ENCODE results near the gene PRKN.

The PRKN gene

DNA sequence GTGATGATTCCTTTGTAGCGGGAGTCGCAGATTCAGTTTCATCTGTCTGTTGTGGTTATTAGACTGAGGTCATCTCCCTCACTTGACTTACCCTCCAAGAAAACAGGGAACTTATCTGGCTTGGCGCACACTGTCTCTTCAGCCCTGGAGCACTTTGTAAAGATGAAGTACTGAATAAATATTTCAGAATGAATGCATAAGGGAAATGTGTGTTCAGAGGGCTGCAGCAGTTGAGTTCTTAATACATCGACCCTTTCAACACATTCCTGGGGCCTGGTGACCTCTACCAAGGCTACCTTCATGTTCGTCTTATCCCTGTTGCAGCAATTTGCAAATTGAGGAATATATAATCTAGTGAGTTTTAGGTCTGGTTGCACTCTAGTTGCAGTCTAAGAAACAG lies 801.2 kb downstream of the PRKN start:
- no peak overlapping the region for H3K4me2 ChIP-seq
- TF ChIP-seq Cebpa-rat (IDR thresholded peaks at IDR 0.05): no peak
- no peaks in the 10 kb centered on the region for H3K36me3 ChIP-seq
- H3K4me1 ChIP-seq: peaks cover 0 to 14% (median 0%) of the 10 kb centered on the region in 10 experiments; a peak in 4 of 20 replicates
- no peaks in the 10 kb centered on the region; a peak in 1 of 22 replicates for H3K9me3 ChIP-seq (replicated peaks in 1 of 11)
- no peaks in the 10 kb centered on the region for H3K27me3 ChIP-seq
- H3K4me3 ChIP-seq: no peak overlapping the region
- H3K9ac ChIP-seq: no peak overlapping the region
- no peaks in the 10 kb centered on the region for H4K20me1 ChIP-seq
- H3K27ac ChIP-seq: no peak overlapping the region

DNA sequence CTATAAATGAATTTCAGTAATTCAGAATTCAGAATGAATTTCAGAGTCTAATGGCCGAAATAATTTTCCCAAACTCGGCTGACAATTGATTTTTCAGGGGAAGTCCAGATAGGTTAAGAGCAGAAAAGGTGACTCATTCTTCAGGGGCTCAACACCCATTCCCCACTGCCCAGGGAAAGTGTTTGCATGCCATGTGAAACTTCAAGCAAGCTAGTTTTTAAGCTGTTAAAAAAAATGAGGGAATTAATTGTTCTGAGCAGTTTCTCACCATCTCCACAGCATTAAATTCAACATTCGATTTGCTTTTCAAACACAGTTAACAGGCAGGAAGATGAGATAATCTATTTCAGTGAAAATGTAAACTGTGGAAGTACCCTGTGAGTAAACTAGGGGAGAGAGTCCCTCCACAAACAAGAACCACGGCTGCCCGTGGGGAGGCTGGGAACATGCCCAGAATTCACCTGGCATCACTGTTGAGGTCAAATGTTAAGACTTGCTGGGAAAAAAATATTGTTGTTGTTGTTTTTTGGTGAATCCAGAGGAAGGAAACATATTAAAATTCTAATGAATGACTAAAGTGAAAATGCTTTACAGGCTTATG lies 803.0 kb downstream of the PRKN start:
- Histone ChIP-seq H3K27ac (no peak overlapping the region), H3K4me2 (no peak overlapping the region), H3K27me3 (no peaks in the 10 kb centered on the region), H3K4me1 (peaks cover 0 to 14% (median 0%) of the 10 kb centered on the region in 10 experiments; a peak in 4 of 20 replicates), H3K36me3 (no peaks in the 10 kb centered on the region), H3K9me3 (replicated peaks in 1 of 11) (no peaks in the 10 kb centered on the region; a peak in 1 of 22 replicates), H4K20me1 (no peaks in the 10 kb centered on the region), H3K4me3 (no peak overlapping the region), H3K9ac (no peak overlapping the region)
- TF ChIP-seq Cebpa-rat (IDR thresholded peaks at IDR 0.05): no peak

DNA sequence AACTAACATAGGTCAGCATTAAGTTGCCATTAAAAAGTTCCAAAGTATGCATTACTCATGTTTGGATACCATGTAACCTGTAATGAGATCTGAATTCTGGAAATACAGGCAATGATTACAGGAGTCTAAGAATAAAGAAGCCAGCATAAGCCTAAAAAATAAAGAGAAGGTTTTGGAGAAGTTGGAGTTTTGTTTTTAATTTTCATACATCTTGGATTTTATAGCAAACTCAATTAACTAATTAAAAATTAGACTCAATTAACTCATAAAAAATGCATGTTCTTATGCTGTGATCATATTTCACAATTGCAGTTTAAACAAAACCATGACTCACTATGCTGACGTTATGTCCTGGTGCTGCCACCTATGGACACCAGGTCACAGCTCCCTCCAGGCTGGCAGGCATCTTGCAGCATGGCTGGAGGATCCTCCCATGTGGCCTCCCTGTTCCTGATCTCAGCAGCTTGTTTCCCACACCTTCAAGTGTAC lies 804.9 kb downstream of the PRKN start:
- Histone ChIP-seq H3K27ac (no peak overlapping the region), H3K9ac (no peak overlapping the region), H3K4me2 (no peak overlapping the region), H3K27me3 (no peaks in the 10 kb centered on the region), H4K20me1 (no peaks in the 10 kb centered on the region), H3K36me3 (no peaks in the 10 kb centered on the region), H3K4me3 (no peak overlapping the region), H3K4me1 (peaks cover 0 to 14% (median 0%) of the 10 kb centered on the region in 10 experiments; a peak in 4 of 20 replicates), H3K9me3 (replicated peaks in 1 of 11) (no peaks in the 10 kb centered on the region)
- no peak for TF ChIP-seq Cebpa-rat (IDR thresholded peaks at IDR 0.05)

DNA sequence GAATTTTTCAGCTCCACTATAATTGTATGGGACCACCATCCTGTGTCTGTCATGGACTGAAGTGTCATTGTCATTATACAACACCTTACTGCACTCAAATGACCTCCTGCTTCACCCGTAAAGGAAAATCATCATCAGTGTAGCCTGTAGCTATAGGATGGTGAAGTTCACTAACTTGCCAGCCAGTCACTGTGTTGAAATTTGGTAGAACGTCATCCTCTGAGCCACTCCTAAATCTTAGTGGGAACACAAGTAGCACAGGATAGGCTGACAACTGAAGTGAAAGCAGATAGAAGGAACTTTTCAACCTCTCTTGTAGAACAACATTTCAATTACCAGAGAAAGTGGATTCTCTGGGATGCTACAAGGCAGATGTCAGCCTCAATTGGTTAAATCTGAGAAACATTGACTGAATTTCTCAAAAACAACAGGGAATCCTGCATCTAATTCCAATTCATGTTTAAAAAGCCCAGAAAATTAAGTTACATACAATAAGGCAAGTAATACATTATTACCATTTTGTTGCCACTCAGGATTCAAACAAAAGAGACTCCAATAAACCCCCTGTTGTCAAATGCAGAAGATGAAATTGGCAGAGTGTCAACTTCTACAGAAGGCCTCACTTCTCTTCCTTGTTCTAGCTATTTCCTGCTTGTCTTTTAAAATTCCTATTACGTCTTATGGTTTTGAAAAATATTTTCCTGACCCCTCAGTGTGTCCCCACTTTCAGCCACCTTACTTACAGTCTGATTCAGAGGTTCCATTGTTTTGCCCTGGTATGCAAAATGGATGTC lies 805.8 kb downstream of the PRKN start:
- no peak for TF ChIP-seq Cebpa-rat (IDR thresholded peaks at IDR 0.05)
- H3K27ac ChIP-seq: no peak overlapping the region

DNA sequence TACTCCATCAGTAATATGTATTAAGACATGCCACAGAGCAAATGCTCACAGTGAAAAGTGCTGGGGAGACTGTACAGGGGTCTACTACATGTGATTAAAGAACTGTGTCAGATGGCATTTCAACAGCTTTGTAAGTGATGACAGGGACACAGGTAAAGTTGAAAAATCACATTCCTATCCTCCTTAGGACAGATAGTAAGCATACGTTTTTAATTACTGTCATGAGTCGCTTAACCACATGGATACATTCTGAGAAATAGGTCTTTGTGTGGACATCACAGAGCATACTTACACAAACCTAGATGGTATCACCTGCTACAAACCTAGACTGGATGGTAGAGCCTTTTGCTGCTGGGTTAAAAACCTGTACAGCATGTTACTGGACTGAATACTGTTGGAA lies 807.9 kb downstream of the PRKN start:
- H3K4me3 ChIP-seq: no peak overlapping the region
- H3K36me3 ChIP-seq: no peaks in the 10 kb centered on the region
- H3K27ac ChIP-seq: no peak overlapping the region
- peaks cover 0 to 14% (median 0%) of the 10 kb centered on the region in 10 experiments; a peak in 4 of 20 replicates for H3K4me1 ChIP-seq
- H3K27me3 ChIP-seq: no peaks in the 10 kb centered on the region
- no peaks in the 10 kb centered on the region for H4K20me1 ChIP-seq
- H3K9me3 ChIP-seq (replicated peaks in 1 of 11): peaks cover 0 to 4% (median 0%) of the 10 kb centered on the region in 11 experiments; a peak in 1 of 22 replicates
- no peak overlapping the region for H3K9ac ChIP-seq
- H3K4me2 ChIP-seq: no peak overlapping the region
- no peak for TF ChIP-seq Cebpa-rat (IDR thresholded peaks at IDR 0.05)

More for the DNA sequence above, 805.8 kb downstream of the PRKN start:
- peaks cover 0 to 2% (median 0%) of the 10 kb centered on the region in 11 experiments; a peak in 1 of 22 replicates for H3K9me3 ChIP-seq (replicated peaks in 1 of 11)
- no peak overlapping the region for H3K4me3 ChIP-seq
- H3K27me3 ChIP-seq: no peaks in the 10 kb centered on the region
- H4K20me1 ChIP-seq: no peaks in the 10 kb centered on the region
- H3K4me1 ChIP-seq: peaks cover 0 to 14% (median 0%) of the 10 kb centered on the region in 10 experiments; a peak in 4 of 20 replicates
- H3K9ac ChIP-seq: no peak overlapping the region
- H3K4me2 ChIP-seq: no peak overlapping the region
- H3K36me3 ChIP-seq: no peaks in the 10 kb centered on the region

DNA sequence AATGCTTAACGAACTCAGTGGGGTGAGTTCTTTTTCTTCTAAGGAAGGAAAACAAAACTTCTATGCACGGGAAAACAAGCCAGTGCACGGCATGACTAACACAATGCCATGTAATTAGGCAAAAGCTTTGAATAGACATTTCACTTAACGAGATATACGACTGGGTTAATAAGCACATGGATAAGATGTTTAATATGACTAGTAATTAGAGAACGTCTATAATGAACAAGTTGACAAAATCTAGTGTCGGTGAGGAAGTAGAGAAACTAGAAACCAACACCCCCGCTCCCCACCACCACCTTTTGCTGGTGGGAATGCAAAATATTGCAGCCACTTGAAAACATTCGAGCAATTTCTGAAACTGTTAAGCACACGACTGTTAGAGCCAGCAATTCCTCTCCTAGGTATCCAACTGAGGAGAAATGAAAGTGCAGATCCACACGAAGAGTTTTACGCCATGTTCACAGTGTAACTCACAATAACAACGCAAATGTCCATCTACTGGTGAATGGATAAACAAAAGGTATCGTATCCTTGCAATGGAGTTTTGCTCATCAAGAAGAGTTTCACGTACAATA lies 808.8 kb downstream of the PRKN start:
- no peak overlapping the region for H3K4me2 ChIP-seq
- H3K27ac ChIP-seq: no peak overlapping the region
- no peak for TF ChIP-seq Cebpa-rat (IDR thresholded peaks at IDR 0.05)

DNA sequence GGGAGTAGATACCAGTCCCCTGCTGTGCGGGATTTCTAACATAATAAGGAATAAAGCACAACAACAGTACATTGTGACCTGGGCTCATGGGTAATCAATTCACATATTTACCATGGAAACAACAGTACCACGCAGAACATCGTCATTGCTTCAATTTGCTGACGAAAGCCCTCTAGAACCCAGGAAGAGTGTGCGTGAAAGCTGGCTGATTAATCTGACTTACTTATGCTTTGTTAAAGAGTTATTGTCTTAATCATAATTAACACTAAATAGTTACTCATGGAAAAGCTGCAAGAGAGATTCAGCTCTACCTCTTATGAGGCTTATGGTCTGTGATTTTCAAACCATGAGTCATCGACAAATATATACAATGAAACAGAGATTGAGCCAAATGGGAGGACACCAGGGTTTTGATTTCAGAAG lies 809.4 kb downstream of the PRKN start:
- Histone ChIP-seq H3K9me3 (replicated peaks in 1 of 11) (peaks cover 0 to 4% (median 0%) of the 10 kb centered on the region in 11 experiments; a peak in 1 of 22 replicates), H4K20me1 (no peaks in the 10 kb centered on the region), H3K4me2 (no peak overlapping the region), H3K27ac (no peak overlapping the region), H3K4me3 (no peak overlapping the region), H3K9ac (no peak overlapping the region), H3K4me1 (peaks cover 0 to 14% (median 0%) of the 10 kb centered on the region in 10 experiments; a peak in 4 of 20 replicates), H3K36me3 (no peaks in the 10 kb centered on the region), H3K27me3 (no peaks in the 10 kb centered on the region)
- TF ChIP-seq Cebpa-rat (IDR thresholded peaks at IDR 0.05): no peak

More for the DNA sequence above, 808.8 kb downstream of the PRKN start:
- Histone ChIP-seq H3K27me3 (no peaks in the 10 kb centered on the region), H3K9me3 (replicated peaks in 1 of 11) (peaks cover 0 to 4% (median 0%) of the 10 kb centered on the region in 11 experiments; a peak in 1 of 22 replicates), H4K20me1 (no peaks in the 10 kb centered on the region), H3K9ac (no peak overlapping the region), H3K4me1 (peaks cover 0 to 14% (median 0%) of the 10 kb centered on the region in 10 experiments; a peak in 4 of 20 replicates), H3K36me3 (no peaks in the 10 kb centered on the region), H3K4me3 (no peak overlapping the region)

DNA sequence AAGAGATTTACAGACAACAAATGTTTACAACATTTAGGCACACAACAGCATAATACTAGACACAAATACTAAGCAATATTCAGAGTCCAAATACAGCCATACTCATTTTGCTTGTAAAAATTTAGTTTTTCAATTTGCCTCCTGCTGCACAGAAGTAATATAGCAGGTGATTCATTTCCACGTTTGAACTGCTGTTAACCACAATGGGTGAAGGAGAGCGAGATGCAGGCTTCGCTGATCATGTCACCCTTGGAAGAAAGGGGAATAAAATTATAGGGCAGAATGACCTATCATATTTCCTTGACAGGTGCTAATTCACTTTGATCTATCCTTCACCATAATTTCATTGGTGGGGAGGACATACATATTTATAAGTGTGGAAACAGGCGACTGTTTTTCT lies 809.9 kb downstream of the PRKN start:
- Histone ChIP-seq H3K27me3 (no peaks in the 10 kb centered on the region), H3K4me1 (peaks cover 0 to 11% (median 0%) of the 10 kb centered on the region in 10 experiments; a peak in 4 of 20 replicates), H3K36me3 (no peaks in the 10 kb centered on the region), H3K9me3 (replicated peaks in 1 of 11) (peaks cover 0 to 4% (median 0%) of the 10 kb centered on the region in 11 experiments; a peak in 1 of 22 replicates), H3K9ac (no peak overlapping the region), H4K20me1 (no peaks in the 10 kb centered on the region), H3K4me3 (no peak overlapping the region), H3K27ac (no peak overlapping the region), H3K4me2 (no peak overlapping the region)
- TF ChIP-seq Cebpa-rat (IDR thresholded peaks at IDR 0.05): no peak

DNA sequence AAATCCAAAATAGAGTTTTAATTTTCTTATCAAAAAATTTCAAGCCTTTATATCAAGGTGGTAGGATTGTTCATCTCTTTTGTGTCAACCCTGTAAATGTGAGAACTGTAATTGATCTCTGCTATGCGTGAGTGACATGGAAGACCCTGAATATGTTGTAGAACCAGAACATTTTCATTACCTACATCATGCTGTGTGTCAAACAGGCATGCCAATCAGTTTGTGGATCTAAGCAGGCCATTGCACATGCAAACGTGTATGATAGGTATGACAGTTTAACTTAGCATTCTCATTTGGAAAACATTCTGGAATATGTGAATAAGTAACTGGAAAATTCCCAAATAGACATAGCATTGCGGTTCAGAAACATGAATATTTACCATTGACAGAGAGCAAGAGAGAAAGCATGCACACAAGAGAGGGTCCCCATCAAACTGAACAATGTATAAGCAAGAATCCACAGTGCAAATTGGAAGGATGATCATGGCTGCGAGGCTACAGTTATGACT lies 812.1 kb downstream of the PRKN start:
- Histone ChIP-seq H3K9me3 (replicated peaks in 1 of 11) (peaks cover 0 to 4% (median 0%) of the 10 kb centered on the region in 11 experiments; a peak in 1 of 22 replicates), H3K9ac (no peak overlapping the region), H3K4me1 (0 out of 20 replicates have a peak, but pooled peaks cover 0 to 4% (median 0%) of the 10 kb centered on the region in 10 experiments), H3K36me3 (no peaks in the 10 kb centered on the region), H3K27me3 (no peaks in the 10 kb centered on the region), H3K27ac (no peak overlapping the region), H3K4me2 (no peak overlapping the region), H4K20me1 (no peaks in the 10 kb centered on the region), H3K4me3 (no peak overlapping the region)
- no peak for TF ChIP-seq Cebpa-rat (IDR thresholded peaks at IDR 0.05)
